ENCODE data around the gene CABP4. TPM values are rescaled to one million over a fixed set of nuclear protein-coding genes. Genes with fewer than 3 reads are reported as not detected.
A peak's percentile ranks its signal among the peaks of the same experiment; 100 is the strongest.

CABP4 gene
- total RNA-seq, 4 donors from 2014 or later: 0.67 to 1.9 TPM; not detected in 2

DNA sequence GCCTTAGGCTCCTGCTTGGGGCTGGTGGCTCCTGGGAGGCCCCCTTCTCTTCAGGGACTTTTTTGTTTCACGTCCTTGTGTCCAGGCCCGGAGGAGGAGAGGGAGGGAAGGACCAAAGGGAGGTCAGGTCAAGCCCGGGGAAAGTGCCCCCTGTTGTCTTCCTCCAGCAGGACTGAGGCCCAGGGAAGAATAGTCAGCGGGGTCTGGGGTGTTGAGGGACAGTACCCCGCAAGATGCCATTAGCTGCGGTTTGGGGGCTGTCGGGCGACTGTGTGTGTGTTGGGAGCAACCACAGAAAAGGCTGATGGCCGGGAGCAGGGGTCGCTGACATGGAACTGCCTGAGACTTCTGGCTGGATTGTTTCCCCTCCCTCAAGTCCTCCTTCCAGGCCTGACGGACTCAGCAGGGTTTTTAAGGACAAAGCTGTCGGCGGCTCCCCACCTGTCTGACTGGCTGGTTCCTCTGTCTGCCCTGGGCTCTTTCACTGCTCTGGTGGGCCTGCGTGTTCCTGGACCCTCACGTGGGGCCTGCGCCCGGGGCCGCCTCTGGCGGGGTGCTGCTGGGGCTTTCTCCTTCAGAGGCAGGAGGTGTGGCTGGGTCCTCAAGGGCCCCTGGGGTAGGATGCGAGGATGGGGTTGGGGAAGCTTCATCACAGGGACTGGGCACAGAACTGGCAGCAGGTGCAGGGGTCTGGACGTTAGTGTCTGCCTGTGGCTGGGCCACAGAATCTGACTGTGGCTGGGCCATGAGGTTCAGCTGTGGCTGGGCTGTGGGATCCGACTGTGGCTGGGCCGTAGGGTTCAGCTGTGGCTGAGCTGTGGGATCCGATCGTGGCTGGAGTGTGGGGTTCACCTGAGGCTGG is 4.1 kb upstream of the CABP4 start:
- H3K27ac ChIP-seq: no peak overlapping the region
- no peak for TF ChIP-seq POLR2A (IDR thresholded peaks at IDR 0.05)
- TF ChIP-seq, protein P1, sequence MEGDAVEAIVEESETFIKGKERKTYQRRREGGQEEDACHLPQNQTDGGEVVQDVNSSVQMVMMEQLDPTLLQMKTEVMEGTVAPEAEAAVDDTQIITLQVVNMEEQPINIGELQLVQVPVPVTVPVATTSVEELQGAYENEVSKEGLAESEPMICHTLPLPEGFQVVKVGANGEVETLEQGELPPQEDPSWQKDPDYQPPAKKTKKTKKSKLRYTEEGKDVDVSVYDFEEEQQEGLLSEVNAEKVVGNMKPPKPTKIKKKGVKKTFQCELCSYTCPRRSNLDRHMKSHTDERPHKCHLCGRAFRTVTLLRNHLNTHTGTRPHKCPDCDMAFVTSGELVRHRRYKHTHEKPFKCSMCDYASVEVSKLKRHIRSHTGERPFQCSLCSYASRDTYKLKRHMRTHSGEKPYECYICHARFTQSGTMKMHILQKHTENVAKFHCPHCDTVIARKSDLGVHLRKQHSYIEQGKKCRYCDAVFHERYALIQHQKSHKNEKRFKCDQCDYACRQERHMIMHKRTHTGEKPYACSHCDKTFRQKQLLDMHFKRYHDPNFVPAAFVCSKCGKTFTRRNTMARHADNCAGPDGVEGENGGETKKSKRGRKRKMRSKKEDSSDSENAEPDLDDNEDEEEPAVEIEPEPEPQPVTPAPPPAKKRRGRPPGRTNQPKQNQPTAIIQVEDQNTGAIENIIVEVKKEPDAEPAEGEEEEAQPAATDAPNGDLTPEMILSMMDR (IDR thresholded peaks at IDR 0.05): no peak
- no peak for DNase-seq
- no peaks in the 10 kb centered on the region for H3K36me3 ChIP-seq
- intact Hi-C loops (cut with DNase I; ENCODE audit: low total_unique reads): no loop called here
- no peak overlapping the region for H3K4me3 ChIP-seq
- no peaks in the 10 kb centered on the region for H3K4me1 ChIP-seq
- no peaks in the 10 kb centered on the region for H3K9me3 ChIP-seq
- no peaks in the 10 kb centered on the region for H3K27me3 ChIP-seq

DNA sequence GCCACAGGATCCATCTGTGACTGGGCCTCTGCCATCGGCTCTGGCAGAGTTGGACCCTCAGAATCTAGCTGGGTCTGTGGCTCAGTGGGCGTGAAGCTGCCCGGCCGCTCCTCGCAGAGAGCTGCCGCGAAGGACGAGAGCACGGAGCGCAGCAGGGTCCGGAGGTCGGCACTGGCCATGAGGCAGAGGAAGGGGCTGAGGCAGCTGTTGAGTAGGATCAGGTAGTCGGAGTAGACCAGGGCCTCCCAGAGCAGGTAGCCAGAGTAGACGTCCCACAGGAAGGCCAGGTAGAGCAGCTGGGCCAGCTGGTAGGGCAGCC is 3.5 kb upstream of the CABP4 start:
- H3K27ac ChIP-seq: no peak overlapping the region
- DNase-seq: no peak

GRCh38 chr11:67452141-67452952 is 2.8 kb upstream of the CABP4 start, which contains the start of gene GPR152:
Gene GPR152 (minus strand): TSS chr11:67452729. CDS start chr11:67452724, 5 bp downstream.
- no peak for TF ChIP-seq POLR2A (IDR thresholded peaks at IDR 0.05)
- TF ChIP-seq, protein P1 (IDR thresholded peaks at IDR 0.05): peak in 1 of 4 experiments; percentile 25
- peak within 1 kb of the TSS in 1 of 2 donors; percentile 11 for H3K27ac ChIP-seq
- no peak within 1 kb of the TSS for H3K4me3 ChIP-seq
- DNase-seq: no peak
- no peaks in the 10 kb centered on the region for H3K27me3 ChIP-seq
- intact Hi-C loops (cut with DNase I; ENCODE audit: low total_unique reads): no loop called here
- no peaks in the 10 kb centered on the region for H3K9me3 ChIP-seq
- H3K36me3 ChIP-seq: no peaks in the 10 kb centered on the region
- no peaks in the 10 kb centered on the region for H3K4me1 ChIP-seq

More for the DNA sequence above, 3.5 kb upstream of the CABP4 start:
- H3K36me3 ChIP-seq: no peaks in the 10 kb centered on the region
- TF ChIP-seq, protein P1 (IDR thresholded peaks at IDR 0.05): no peak
- TF ChIP-seq POLR2A (IDR thresholded peaks at IDR 0.05): no peak
- no peaks in the 10 kb centered on the region for H3K4me1 ChIP-seq
- no peaks in the 10 kb centered on the region for H3K9me3 ChIP-seq
- H3K4me3 ChIP-seq: no peak overlapping the region
- intact Hi-C loops (cut with DNase I; ENCODE audit: low total_unique reads): no loop called here
- no peaks in the 10 kb centered on the region for H3K27me3 ChIP-seq

- TF ChIP-seq POLR2A (IDR thresholded peaks at IDR 0.05): no peak
- TF ChIP-seq, protein P1 (IDR thresholded peaks at IDR 0.05): no peak
- intact Hi-C loops (cut with DNase I; ENCODE audit: low total_unique reads): no loop called here
- Histone ChIP-seq H3K9me3 (no peaks in the 10 kb centered on the region), H3K4me3 (no peak overlapping the region), H3K27ac (no peak overlapping the region), H3K36me3 (no peaks in the 10 kb centered on the region), H3K4me1 (no peaks in the 10 kb centered on the region), H3K27me3 (no peaks in the 10 kb centered on the region)
- DNase-seq: no peak
Measured at GRCh38 chr11:67453816-67454732, 1.1 kb upstream of the CABP4 start.

Measured in uterus (tissue), 4 donors.